K562 (cell line): ENCODE data around the gene RNFT2. TPM values are rescaled to one million over a fixed set of nuclear protein-coding genes. Genes with fewer than 3 reads are reported as not detected.
A peak's percentile ranks its signal among the peaks of the same experiment; 100 is the strongest.

Experiments used
- JUN ChIP-seq, 2 experiments: sonication (generic) in 1 of 2; formaldehyde crosslinking in 1 of 2; IDR thresholded peaks; 2 replicates each; pipeline versions ENCODE4 v1.6.1 to v1.8.0; 2012 to 2022; ENCODE audit warnings: borderline replicate concordance in 2 of 2, mild to moderate bottlenecking in 2 of 2, improper control_type of control experiment in 1 of 2, low read depth in 1 of 2, low read length in 1 of 2, missing genetic modification reagents in 1 of 2
- MEIS2 ChIP-seq: fragments of 450-650 bp; IDR thresholded peaks from 2 replicates; pipeline ENCODE4 v1.6.1; 2014; ENCODE audit warnings: mild to moderate bottlenecking; ENCODE audit not compliant: partially characterized antibody
- RBM39 ChIP-seq: fragments of 200-400 bp; formaldehyde crosslinking; optimal IDR thresholded peaks from 2 replicates; pipeline ENCODE3; 2018; ENCODE audit warnings: low read depth, low read length
- TEAD2 ChIP-seq: fragments of 450-650 bp; IDR thresholded peaks from 2 replicates; pipeline ENCODE4 v1.6.1; 2016; ENCODE audit warnings: missing genetic modification characterization, control low read depth, missing compliant biosample characterization
- polyA plus RNA-seq, 8 experiments: library from polyadenylated mRNA; depleted of rRNA in 4 of 8; stranded (reverse) in 5 of 8; unstranded in 3 of 8; fragments of >200 nt; fragmentation: Nextera tagmentation in 2 of 8; fragmentation: Illumina TruSeq in 1 of 8; extraction: Ambion mirVana in 2 of 8; extraction: Trizol in 1 of 8; gene quantifications; 2 replicates each; pipeline versions ENCODE4 v1.2.1 to v1.2.3, GENCODE V29; 2011 to 2014; ENCODE audit warnings: inconsistent platforms in 1 of 8, missing spikeins in 1 of 8
- total RNA-seq, 7 experiments: library from RNA; depleted of rRNA in 6 of 7; stranded (reverse); fragments of >200 nt in 6 of 7; fragmentation: Illumina TruSeq in 2 of 7; extraction: Trizol in 2 of 7; gene quantifications; 2 replicates each; pipeline versions ENCODE4 v1.2.1 to v1.2.3, GENCODE V29; 2011 to 2021; ENCODE audit warnings: low replicate concordance in 1 of 7
- TF ChIP-seq, protein P1 (sequence below): fragments of 450-650 bp; IDR thresholded peaks from one replicate; pipeline ENCODE4 v1.6.1; 2018; ENCODE audit warnings: mild to moderate bottlenecking, moderate library complexity; ENCODE audit not compliant: partially characterized antibody
- TF ChIP-seq, protein P2 (sequence below): fragments of 450-650 bp; IDR thresholded peaks from 2 replicates; pipeline ENCODE4 v1.6.1; 2017; ENCODE audit warnings: antibody characterized with exemption

Gene RNFT2
- total and polyA plus RNA-seq, 9 of the 15 experiments (the other 6 are each of a cell fraction or from before 2014, with no cell fraction given), result 3.6 to 26.3 (median 9.5) TPM

DNA sequence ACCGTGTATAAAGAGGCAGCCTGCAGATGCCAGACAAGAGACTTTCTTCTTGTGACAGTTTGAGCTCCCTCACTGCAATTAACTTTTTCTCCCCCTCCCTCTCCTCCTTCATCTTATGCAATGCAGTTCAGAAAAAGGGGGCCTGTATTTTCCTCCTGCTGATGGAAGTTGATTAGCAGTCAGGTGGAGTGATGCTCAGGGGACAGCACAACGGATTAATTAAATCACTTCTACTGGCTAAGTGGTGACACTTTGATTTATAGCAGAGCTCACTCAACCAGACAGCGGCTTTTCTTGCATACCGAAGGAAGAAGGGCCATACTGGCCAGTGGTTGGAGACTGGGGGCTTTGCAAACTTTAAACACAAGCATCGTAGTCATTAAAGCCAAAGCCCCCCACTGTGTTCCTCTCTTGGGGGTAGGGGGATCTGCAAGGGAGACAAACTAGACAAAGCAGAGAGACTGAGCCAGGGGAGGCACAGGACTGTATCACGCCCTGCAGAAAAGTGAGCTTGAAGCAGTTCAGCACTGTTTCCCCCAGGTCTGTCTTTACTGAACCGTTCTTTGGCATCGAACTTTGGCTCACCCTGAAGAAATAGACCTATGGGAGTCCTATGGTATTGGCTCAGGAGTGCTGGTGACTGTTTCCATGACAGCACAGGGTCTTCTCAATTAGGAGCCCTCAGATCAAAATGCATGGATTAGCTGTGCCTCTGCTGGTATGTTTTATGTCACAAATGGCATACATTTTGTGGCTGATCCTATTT, 48.0 kb upstream of the RNFT2 start (continued):
- TF ChIP-seq, protein P1, sequence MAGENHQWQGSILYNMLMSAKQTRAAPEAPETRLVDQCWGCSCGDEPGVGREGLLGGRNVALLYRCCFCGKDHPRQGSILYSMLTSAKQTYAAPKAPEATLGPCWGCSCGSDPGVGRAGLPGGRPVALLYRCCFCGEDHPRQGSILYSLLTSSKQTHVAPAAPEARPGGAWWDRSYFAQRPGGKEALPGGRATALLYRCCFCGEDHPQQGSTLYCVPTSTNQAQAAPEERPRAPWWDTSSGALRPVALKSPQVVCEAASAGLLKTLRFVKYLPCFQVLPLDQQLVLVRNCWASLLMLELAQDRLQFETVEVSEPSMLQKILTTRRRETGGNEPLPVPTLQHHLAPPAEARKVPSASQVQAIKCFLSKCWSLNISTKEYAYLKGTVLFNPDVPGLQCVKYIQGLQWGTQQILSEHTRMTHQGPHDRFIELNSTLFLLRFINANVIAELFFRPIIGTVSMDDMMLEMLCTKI, result no peak
- TF ChIP-seq, protein P2, sequence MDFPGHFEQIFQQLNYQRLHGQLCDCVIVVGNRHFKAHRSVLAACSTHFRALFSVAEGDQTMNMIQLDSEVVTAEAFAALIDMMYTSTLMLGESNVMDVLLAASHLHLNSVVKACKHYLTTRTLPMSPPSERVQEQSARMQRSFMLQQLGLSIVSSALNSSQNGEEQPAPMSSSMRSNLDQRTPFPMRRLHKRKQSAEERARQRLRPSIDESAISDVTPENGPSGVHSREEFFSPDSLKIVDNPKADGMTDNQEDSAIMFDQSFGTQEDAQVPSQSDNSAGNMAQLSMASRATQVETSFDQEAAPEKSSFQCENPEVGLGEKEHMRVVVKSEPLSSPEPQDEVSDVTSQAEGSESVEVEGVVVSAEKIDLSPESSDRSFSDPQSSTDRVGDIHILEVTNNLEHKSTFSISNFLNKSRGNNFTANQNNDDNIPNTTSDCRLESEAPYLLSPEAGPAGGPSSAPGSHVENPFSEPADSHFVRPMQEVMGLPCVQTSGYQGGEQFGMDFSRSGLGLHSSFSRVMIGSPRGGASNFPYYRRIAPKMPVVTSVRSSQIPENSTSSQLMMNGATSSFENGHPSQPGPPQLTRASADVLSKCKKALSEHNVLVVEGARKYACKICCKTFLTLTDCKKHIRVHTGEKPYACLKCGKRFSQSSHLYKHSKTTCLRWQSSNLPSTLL, result no peak
- TF ChIP-seq RBM39 (no peak), JUN (IDR thresholded peaks at IDR 0.05; ENCODE audit: borderline replicate concordance, low read depth, low read length) (no peak), JUN (CRISPR knock-in tag; IDR thresholded peaks at IDR 0.05; ENCODE audit: borderline replicate concordance) (no peak), TEAD2 (tag) (no peak), MEIS2 (peak; percentile 81)
